Neutrophil (primary cell): ENCODE results near the gene PRKG1.

ENCODE experiments used
- H3K27ac ChIP-seq: fragments of 200-600 bp; sonication (generic); 2 replicates; pipeline ENCODE4 v1.5.1; 2016; ENCODE audit warnings: mild to moderate bottlenecking, moderate library complexity
- H3K27me3 ChIP-seq: fragments of 200-600 bp; sonication (generic); 2 replicates; pipeline ENCODE4 v1.6.0; 2016; ENCODE audit warnings: mild to moderate bottlenecking
- H3K36me3 ChIP-seq: fragments of 200-600 bp; sonication (generic); 2 replicates; pipeline ENCODE4 v1.5.1; 2017
- H3K4me1 ChIP-seq, 2 experiments: fragments of 200-600 bp in 1 of 2; sonication (generic) in 1 of 2; 1 replicate in 1 of 2; 2 replicates in 1 of 2; pipeline versions ENCODE4 v1.5.1 to v1.6.1; 2013 to 2016; ENCODE audit warnings: low read depth in 1 of 2, low read length in 1 of 2, mild to moderate bottlenecking in 1 of 2, moderate library complexity in 1 of 2; ENCODE audit not compliant: control insufficient read depth in 1 of 2, insufficient read depth in 1 of 2
- H3K4me3 ChIP-seq, 2 experiments: fragments of 200-600 bp in 1 of 2; sonication (generic) in 1 of 2; 1 replicate in 1 of 2; 2 replicates in 1 of 2; pipeline ENCODE4 v1.5.1; 2013 to 2016; ENCODE audit warnings: low read depth in 1 of 2, low read length in 1 of 2, mild to moderate bottlenecking in 1 of 2, moderate library complexity in 1 of 2
- H3K9me3 ChIP-seq: fragments of 200-600 bp; sonication (generic); 2 replicates; pipeline ENCODE4 v1.5.1; 2016
- TF ChIP-seq, protein P1 (sequence below): fragments of 200-600 bp; sonication (generic); IDR thresholded peaks from 2 replicates; pipeline ENCODE4 v1.5.1; 2016; ENCODE audit warnings: antibody characterized with exemption

The PRKG1 gene

GRCh38 chr10:51291961-51292360, 217.7 kb downstream of the PRKG1 start:
- no peaks in the 10 kb centered on the region for H3K36me3 ChIP-seq

GRCh38 chr10:51297438-51297837, 223.2 kb downstream of the PRKG1 start:
- Histone ChIP-seq H3K27me3 (no peaks in the 10 kb centered on the region), H3K4me1 (no peaks in the 10 kb centered on the region), H3K36me3 (no peaks in the 10 kb centered on the region), H3K9me3 (no peaks in the 10 kb centered on the region), H3K4me3 (no peak overlapping the region), H3K27ac (no peak overlapping the region)
- TF ChIP-seq, protein P1, sequence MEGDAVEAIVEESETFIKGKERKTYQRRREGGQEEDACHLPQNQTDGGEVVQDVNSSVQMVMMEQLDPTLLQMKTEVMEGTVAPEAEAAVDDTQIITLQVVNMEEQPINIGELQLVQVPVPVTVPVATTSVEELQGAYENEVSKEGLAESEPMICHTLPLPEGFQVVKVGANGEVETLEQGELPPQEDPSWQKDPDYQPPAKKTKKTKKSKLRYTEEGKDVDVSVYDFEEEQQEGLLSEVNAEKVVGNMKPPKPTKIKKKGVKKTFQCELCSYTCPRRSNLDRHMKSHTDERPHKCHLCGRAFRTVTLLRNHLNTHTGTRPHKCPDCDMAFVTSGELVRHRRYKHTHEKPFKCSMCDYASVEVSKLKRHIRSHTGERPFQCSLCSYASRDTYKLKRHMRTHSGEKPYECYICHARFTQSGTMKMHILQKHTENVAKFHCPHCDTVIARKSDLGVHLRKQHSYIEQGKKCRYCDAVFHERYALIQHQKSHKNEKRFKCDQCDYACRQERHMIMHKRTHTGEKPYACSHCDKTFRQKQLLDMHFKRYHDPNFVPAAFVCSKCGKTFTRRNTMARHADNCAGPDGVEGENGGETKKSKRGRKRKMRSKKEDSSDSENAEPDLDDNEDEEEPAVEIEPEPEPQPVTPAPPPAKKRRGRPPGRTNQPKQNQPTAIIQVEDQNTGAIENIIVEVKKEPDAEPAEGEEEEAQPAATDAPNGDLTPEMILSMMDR = no peak

More at GRCh38 chr10:51291961-51292360, 217.7 kb downstream of the PRKG1 start:
- Histone ChIP-seq H3K27ac (no peak overlapping the region), H3K4me3 (no peak overlapping the region), H3K4me1 (no peaks in the 10 kb centered on the region), H3K27me3 (no peaks in the 10 kb centered on the region), H3K9me3 (no peaks in the 10 kb centered on the region)
- TF ChIP-seq, protein P1 = no peak

DNA sequence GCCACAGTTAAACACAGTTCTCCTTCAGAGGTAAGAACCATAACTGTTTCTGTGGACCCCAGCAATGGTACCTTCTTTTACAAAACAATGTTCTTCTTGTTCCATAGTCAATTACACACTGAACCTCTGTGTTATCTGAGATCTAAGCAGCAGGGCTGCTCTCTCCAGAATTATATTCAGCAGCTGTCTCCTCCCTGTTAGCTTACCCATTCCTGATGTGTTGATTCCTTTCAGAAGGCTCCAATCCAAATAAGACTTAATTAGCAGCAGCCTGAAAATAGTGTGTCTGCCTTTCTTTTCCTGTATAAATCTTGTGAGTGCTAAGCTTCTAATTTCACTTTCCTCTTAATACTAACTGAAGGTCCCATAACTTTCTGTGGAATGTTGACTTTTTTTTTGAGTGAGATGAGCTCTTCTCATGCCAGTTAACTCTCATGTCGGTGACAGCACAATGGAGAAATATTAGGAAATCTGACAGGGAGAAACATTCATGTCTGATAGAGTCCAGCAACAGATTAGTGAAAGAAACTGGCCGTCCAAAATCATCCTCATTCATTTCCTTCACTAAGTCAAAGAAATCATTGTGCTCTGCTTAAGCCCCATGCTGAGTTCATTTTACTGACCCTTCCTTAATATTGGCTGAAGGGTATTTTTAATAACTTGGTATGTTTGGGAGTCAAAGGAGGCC, 226.5 kb downstream of the PRKG1 start:
- Histone ChIP-seq H3K9me3 (no peaks in the 10 kb centered on the region), H3K36me3 (no peaks in the 10 kb centered on the region), H3K27ac (no peak overlapping the region), H3K4me1 (no peaks in the 10 kb centered on the region), H3K4me3 (no peak overlapping the region), H3K27me3 (no peaks in the 10 kb centered on the region)
- TF ChIP-seq, protein P1 = no peak

GRCh38 chr10:51301644-51302043, 227.4 kb downstream of the PRKG1 start:
- Histone ChIP-seq H3K9me3 (no peaks in the 10 kb centered on the region), H3K27ac (no peak overlapping the region), H3K36me3 (no peaks in the 10 kb centered on the region), H3K4me3 (no peak overlapping the region), H3K27me3 (no peaks in the 10 kb centered on the region), H3K4me1 (no peaks in the 10 kb centered on the region)
- TF ChIP-seq, protein P1 = no peak

- TF ChIP-seq, protein P1 = no peak
These were observed 228.0 kb downstream of the PRKG1 start for GRCh38 chr10:51302316-51302715.

More at GRCh38 chr10:51302316-51302715, 228.0 kb downstream of the PRKG1 start:
- H3K4me3 ChIP-seq = no peak overlapping the region
- no peaks in the 10 kb centered on the region for H3K9me3 ChIP-seq
- H3K27me3 ChIP-seq = no peaks in the 10 kb centered on the region
- H3K27ac ChIP-seq = no peak overlapping the region
- no peaks in the 10 kb centered on the region for H3K4me1 ChIP-seq
- H3K36me3 ChIP-seq = no peaks in the 10 kb centered on the region
